ENCODE results near the gene SUGP1. TPM values are rescaled to one million over a fixed set of nuclear protein-coding genes. Genes with fewer than 3 reads are reported as not detected.

The SUGP1 gene
- total and polyA plus RNA-seq, 8 donors, result 13.0 to 129 (median 36.6) TPM

DNA sequence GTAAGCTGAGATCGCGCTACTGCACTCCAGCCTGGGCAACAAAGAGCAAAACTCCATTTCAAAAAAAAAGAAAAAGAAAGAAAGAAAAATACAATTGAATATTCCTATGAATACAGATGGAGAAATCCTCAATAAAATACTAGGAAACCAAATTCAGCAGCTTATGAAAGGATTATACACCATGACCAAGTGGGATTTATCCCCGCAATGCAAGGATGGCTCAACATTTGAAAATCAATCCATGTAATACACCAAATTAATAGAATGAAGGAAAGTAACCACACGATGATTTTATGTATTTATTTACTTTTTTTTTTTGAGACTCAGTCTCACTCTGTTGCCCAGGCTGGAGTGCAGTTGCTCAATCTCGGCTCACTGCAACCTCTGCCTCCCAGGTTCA lies 27.7 kb downstream of the SUGP1 start:
- peaks cover 39 to 99% (median 94%) of the 10 kb centered on the region in 4 donors for H3K36me3 ChIP-seq
- no peak for DNase-seq
- no peak overlapping the region for H3K4me3 ChIP-seq
- intact Hi-C loops (cut with DNase I; ENCODE audit: low total_unique reads), result no loop called here
- no peaks in the 10 kb centered on the region for H3K27me3 ChIP-seq
- no peaks in the 10 kb centered on the region for H3K4me1 ChIP-seq
- no peaks in the 10 kb centered on the region for H3K9me3 ChIP-seq
- WGBS, 5 donors, result 94 to 100% (median 97%) methylated on average over 5 of the region's 5 CpGs
- H3K27ac ChIP-seq, result no peak overlapping the region
- no peak for TF ChIP-seq POLR2A (IDR thresholded peaks at IDR 0.05)
- TF ChIP-seq POLR2AphosphoS5 (IDR thresholded peaks at IDR 0.05), result no peak
- no peak for TF ChIP-seq EP300 (IDR thresholded peaks at IDR 0.05)
- TF ChIP-seq, protein P1, sequence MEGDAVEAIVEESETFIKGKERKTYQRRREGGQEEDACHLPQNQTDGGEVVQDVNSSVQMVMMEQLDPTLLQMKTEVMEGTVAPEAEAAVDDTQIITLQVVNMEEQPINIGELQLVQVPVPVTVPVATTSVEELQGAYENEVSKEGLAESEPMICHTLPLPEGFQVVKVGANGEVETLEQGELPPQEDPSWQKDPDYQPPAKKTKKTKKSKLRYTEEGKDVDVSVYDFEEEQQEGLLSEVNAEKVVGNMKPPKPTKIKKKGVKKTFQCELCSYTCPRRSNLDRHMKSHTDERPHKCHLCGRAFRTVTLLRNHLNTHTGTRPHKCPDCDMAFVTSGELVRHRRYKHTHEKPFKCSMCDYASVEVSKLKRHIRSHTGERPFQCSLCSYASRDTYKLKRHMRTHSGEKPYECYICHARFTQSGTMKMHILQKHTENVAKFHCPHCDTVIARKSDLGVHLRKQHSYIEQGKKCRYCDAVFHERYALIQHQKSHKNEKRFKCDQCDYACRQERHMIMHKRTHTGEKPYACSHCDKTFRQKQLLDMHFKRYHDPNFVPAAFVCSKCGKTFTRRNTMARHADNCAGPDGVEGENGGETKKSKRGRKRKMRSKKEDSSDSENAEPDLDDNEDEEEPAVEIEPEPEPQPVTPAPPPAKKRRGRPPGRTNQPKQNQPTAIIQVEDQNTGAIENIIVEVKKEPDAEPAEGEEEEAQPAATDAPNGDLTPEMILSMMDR (IDR thresholded peaks at IDR 0.05), result no peak

DNA sequence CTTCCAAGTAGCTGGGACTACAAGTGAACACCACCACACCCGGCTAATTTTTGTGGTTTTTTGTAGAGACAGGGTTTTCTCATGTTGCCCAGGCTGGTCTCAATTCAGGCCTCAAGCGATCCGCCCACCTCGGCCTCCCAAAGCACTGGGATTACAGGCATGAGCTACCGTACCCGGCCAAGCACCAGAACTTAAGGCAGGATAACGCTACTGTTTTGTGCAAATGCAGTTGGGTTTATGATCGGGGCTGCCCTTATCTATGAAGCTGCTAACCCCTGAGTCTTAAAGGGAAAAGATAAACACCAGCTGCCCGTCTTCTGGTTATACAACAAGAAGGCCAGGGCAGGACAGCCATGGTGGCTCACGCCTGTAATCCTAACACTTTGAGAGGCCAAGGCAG lies 34.6 kb downstream of the SUGP1 start:
- WGBS, 5 donors, result 93 to 97% (median 94%) methylated on average over 10 of the region's 10 CpGs

DNA sequence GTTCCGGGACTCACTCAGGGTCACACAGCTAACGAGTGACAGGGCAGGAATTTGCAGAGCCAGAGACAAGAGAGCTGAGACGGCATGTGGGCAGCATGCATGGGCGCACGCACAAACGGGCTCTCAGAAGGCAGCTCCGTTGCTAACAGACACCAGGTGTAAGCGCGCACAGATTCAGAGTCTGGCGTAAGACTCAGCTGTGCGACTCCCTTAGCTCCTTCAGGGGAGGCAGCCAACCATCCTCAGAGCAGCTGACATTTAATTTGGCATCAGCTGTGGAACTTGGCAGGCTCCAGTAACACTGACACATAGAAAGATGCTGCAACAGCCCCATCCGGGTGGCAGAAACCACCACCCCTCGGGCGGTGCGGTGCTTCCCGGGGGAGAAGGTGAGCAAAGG lies 39.7 kb downstream of the SUGP1 start:
- Histone ChIP-seq H3K4me3 (no peak overlapping the region), H3K27ac (no peak overlapping the region), H3K9me3 (no peaks in the 10 kb centered on the region), H3K36me3 (peaks cover 58 to 100% (median 99%) of the 10 kb centered on the region in 4 donors), H3K4me1 (no peaks in the 10 kb centered on the region), H3K27me3 (no peaks in the 10 kb centered on the region)
- DNase-seq, result no peak
- WGBS, 5 donors, result 90 to 95% (median 93%) methylated on average over 5 to 16 of the region's 16 CpGs
- TF ChIP-seq EP300 (IDR thresholded peaks at IDR 0.05) (no peak), POLR2AphosphoS5 (IDR thresholded peaks at IDR 0.05) (no peak), POLR2A (IDR thresholded peaks at IDR 0.05) (no peak)
- TF ChIP-seq, protein P1 (IDR thresholded peaks at IDR 0.05), result no peak
- intact Hi-C loops (cut with DNase I; ENCODE audit: low total_unique reads), result no loop called here

More for the DNA sequence above, 34.6 kb downstream of the SUGP1 start:
- Histone ChIP-seq H3K9me3 (no peaks in the 10 kb centered on the region), H3K4me3 (no peak overlapping the region), H3K27ac (no peak overlapping the region), H3K36me3 (peaks cover 39 to 100% (median 99%) of the 10 kb centered on the region in 4 donors), H3K27me3 (no peaks in the 10 kb centered on the region), H3K4me1 (no peaks in the 10 kb centered on the region)
- TF ChIP-seq, protein P1 (IDR thresholded peaks at IDR 0.05), result no peak
- TF ChIP-seq POLR2A (IDR thresholded peaks at IDR 0.05), result no peak
- no peak for TF ChIP-seq POLR2AphosphoS5 (IDR thresholded peaks at IDR 0.05)
- TF ChIP-seq EP300 (IDR thresholded peaks at IDR 0.05), result no peak
- intact Hi-C loops (cut with DNase I; ENCODE audit: low total_unique reads), result no loop called here
- no peak for DNase-seq

DNA sequence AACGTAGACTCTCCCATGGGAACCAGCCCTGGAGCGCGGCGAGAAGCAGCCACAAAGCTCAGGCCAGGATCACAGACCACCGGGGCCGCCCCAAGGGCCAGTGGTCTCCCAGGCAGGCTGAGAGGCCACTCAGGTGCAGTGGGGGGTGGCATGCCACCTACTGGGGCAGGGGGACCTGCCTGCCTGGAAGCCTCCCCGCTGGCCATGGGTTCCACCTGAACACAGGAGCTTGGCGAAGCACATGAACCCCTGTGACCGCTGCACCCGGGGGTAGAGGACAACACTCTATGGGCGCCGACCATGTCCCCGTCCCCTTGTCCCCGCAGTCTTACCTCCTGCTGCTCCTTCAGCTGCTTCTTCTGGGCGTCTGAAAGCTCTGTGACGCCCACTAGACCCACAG lies 40.5 kb downstream of the SUGP1 start:
- H3K4me3 ChIP-seq, result no peak overlapping the region
- H3K36me3 ChIP-seq, result peaks cover 55 to 99% (median 97%) of the 10 kb centered on the region in 4 donors
- intact Hi-C loops (cut with DNase I; ENCODE audit: low total_unique reads), result no loop called here
- 92 to 97% (median 96%) methylated on average over 8 to 16 of the region's 16 CpGs for WGBS, 5 donors
- no peaks in the 10 kb centered on the region for H3K27me3 ChIP-seq
- H3K9me3 ChIP-seq, result no peaks in the 10 kb centered on the region
- no peak for TF ChIP-seq EP300 (IDR thresholded peaks at IDR 0.05)
- TF ChIP-seq, protein P1 (IDR thresholded peaks at IDR 0.05), result no peak
- TF ChIP-seq POLR2A (IDR thresholded peaks at IDR 0.05), result no peak
- no peak for DNase-seq
- no peak overlapping the region for H3K27ac ChIP-seq
- H3K4me1 ChIP-seq, result no peaks in the 10 kb centered on the region

Measured in stomach (tissue), 9 donors.